Prostate gland (tissue), 2 donors: Measurements from ENCODE around the gene RIMS3. TPM values are rescaled to one million over a fixed set of nuclear protein-coding genes. Genes with fewer than 3 reads are reported as not detected.

Source experiments
- DNase-seq: peaks from one replicate; pipeline ENCODE4 v3.0.0-alpha.2; 2019; ENCODE audit warnings: low spot score
- H3K27ac ChIP-seq, 2 donors: fragments of 200-600 bp; sonication (generic); 2 replicates each; pipeline ENCODE4 v1.5.1; 2017 to 2019
- H3K27me3 ChIP-seq: fragments of 200-600 bp; sonication (generic); replicated peaks from 2 replicates; pipeline ENCODE4 v1.5.1; 2019; ENCODE audit not compliant: insufficient read depth
- H3K36me3 ChIP-seq, 2 donors: fragments of 200-600 bp; sonication (generic); 1 replicate in 1 of 2; 2 replicates in 1 of 2; pipeline versions ENCODE4 v1.5.1 to v1.8.1; 2017 to 2019
- H3K4me1 ChIP-seq: fragments of 200-600 bp; sonication (generic); replicated peaks from 2 replicates; pipeline ENCODE4 v1.5.1; 2019
- H3K4me3 ChIP-seq, 2 donors: fragments of 200-600 bp; sonication (generic); 2 replicates each; pipeline ENCODE4 v1.5.1; 2017 to 2019
- H3K9me3 ChIP-seq: fragments of 200-600 bp; sonication (generic); 2 replicates; pipeline ENCODE4 v1.5.1; 2017
- POLR2A ChIP-seq: fragments of 450-650 bp; IDR thresholded peaks from one replicate; pipeline ENCODE4 v1.6.1; 2016; ENCODE audit warnings: antibody characterized with exemption, mild to moderate bottlenecking
- POLR2AphosphoS5 ChIP-seq: sonication (generic); formaldehyde crosslinking; IDR thresholded peaks from one replicate; pipeline ENCODE4 v1.6.1; 2017; ENCODE audit warnings: antibody characterized with exemption
- WGBS: methylation state at CpG from one replicate; pipeline ENCODE4 v1.1.5; 2018; 5-methylcytosine and 5-hydroxymethylcytosine counted together
- intact Hi-C: fragments of 100-400 bp; cut with DNase I; formaldehyde crosslinking; loops from one replicate; pipeline ENCODE4 v1.14.2; 2022
- total RNA-seq, 2 donors: library from RNA; depleted of rRNA; stranded (reverse); fragments of >200 nt; gene quantifications; one replicate each; pipeline ENCODE4 v1.1.0, GENCODE V29; 2016
- TF ChIP-seq, protein P1 (sequence below), 4 experiments: fragments of 200-600 bp in 2 of 4; fragments of 450-650 bp in 2 of 4; sonication (generic) in 2 of 4; IDR thresholded peaks; 1 replicate in 3 of 4; 2 replicates in 1 of 4; pipeline ENCODE4 v1.5.1; 2016 to 2019; ENCODE audit warnings: antibody characterized with exemption in 4 of 4, mild to moderate bottlenecking in 2 of 4, moderate library complexity in 2 of 4

The RIMS3 gene
- total RNA-seq, 2 donors from 2014 or later, result 3.0 to 10.5 TPM

DNA sequence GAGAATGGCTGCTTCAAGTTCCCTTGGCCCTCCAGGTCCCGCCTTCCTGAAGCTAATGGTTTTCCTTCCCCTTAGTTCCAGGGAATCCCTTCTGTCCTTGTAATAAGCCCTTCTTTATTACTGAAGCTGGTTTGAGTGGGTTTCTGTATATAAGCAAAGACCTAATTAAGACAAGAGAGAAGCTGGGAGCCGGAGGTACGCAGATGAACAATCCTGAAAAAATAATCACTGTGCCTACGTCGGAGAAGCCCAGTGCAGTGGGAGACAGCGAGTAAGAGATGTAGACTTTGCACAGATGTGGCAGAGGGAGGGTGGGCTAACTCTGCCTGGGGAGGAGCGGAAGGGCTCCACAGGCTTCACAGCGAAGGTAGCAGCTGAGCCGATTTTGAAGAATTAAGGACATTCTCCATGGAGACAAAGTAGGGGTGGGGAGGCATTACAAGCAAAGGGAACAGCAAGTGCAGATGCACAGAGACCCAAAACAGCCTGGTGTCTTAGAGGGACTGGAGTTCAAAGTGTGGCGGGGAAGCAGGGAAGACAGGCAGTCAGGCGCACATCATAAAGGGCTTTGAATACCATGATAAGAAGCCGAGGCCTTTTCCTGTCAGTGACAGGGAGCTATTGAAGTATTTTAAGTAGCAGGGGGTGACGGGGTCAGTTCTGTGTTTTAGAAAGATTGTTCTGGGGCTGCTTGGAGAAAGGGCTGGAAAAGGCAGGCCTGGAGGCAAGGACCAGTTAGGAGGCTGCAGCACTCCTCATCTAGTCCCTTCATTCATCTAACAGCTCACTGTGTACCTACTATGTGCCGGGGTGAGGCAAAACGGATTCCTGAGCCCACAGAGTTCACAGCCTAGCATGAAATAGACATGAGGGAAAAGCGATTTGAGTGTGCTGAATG lies 6.5 kb downstream of the RIMS3 start:
- H3K27me3 ChIP-seq, result no peaks in the 10 kb centered on the region
- WGBS, result 76% methylated on average over 16 of the region's 16 CpGs
- H3K9me3 ChIP-seq, result no peaks in the 10 kb centered on the region
- no peaks in the 10 kb centered on the region for H3K36me3 ChIP-seq
- H3K4me1 ChIP-seq, result no peaks in the 10 kb centered on the region
- no peak for DNase-seq
- TF ChIP-seq POLR2AphosphoS5 (no peak), POLR2A (no peak)
- TF ChIP-seq, protein P1, sequence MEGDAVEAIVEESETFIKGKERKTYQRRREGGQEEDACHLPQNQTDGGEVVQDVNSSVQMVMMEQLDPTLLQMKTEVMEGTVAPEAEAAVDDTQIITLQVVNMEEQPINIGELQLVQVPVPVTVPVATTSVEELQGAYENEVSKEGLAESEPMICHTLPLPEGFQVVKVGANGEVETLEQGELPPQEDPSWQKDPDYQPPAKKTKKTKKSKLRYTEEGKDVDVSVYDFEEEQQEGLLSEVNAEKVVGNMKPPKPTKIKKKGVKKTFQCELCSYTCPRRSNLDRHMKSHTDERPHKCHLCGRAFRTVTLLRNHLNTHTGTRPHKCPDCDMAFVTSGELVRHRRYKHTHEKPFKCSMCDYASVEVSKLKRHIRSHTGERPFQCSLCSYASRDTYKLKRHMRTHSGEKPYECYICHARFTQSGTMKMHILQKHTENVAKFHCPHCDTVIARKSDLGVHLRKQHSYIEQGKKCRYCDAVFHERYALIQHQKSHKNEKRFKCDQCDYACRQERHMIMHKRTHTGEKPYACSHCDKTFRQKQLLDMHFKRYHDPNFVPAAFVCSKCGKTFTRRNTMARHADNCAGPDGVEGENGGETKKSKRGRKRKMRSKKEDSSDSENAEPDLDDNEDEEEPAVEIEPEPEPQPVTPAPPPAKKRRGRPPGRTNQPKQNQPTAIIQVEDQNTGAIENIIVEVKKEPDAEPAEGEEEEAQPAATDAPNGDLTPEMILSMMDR (IDR thresholded peaks at IDR 0.05), result no peak
- no peak overlapping the region for H3K27ac ChIP-seq
- H3K4me3 ChIP-seq, result no peak overlapping the region
- intact Hi-C loops, result no loop called here

DNA sequence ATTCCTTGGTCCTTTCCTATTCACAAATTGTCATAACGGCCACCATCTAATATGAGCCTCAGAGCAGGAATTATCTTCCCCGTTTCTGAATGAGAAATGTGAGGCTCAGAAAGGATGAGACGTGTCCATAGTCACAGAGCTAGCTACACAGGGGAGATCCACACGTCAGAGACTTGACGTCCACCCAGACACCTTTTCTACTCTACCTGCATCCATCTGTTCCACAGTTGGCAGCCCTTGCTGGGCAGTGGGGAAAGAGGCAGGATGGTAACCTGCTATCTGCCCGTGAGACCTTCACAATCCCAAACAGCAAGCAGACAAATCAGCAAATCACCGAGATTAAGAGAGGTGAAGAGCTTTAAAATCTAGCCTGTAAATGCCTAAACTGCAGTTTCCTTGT lies 8.4 kb downstream of the RIMS3 start:
- Histone ChIP-seq H3K36me3 (no peaks in the 10 kb centered on the region), H3K27ac (no peak overlapping the region)

GRCh38 chr1:40653851-40654537 lies 11.5 kb downstream of the RIMS3 start:
- Histone ChIP-seq H3K27ac (no peak overlapping the region), H3K4me1 (no peaks in the 10 kb centered on the region), H3K4me3 (no peak overlapping the region), H3K36me3 (no peaks in the 10 kb centered on the region), H3K27me3 (no peaks in the 10 kb centered on the region), H3K9me3 (no peaks in the 10 kb centered on the region)
- intact Hi-C loops, result no loop called here
- 12% methylated on average over 32 of the region's 35 CpGs for WGBS
- DNase-seq, result no peak
- TF ChIP-seq, protein P1 (IDR thresholded peaks at IDR 0.05), result no peak
- TF ChIP-seq POLR2AphosphoS5 (no peak), POLR2A (no peak)

More for the DNA sequence above, 8.4 kb downstream of the RIMS3 start:
- no peak overlapping the region for H3K4me3 ChIP-seq
- 77% methylated on average over 7 of the region's 7 CpGs for WGBS
- H3K9me3 ChIP-seq, result no peaks in the 10 kb centered on the region
- TF ChIP-seq POLR2AphosphoS5 (no peak), POLR2A (no peak)
- TF ChIP-seq, protein P1 (IDR thresholded peaks at IDR 0.05), result no peak
- DNase-seq, result no peak
- H3K27me3 ChIP-seq, result no peaks in the 10 kb centered on the region
- no peaks in the 10 kb centered on the region for H3K4me1 ChIP-seq
- intact Hi-C loops, result no loop called here

DNA sequence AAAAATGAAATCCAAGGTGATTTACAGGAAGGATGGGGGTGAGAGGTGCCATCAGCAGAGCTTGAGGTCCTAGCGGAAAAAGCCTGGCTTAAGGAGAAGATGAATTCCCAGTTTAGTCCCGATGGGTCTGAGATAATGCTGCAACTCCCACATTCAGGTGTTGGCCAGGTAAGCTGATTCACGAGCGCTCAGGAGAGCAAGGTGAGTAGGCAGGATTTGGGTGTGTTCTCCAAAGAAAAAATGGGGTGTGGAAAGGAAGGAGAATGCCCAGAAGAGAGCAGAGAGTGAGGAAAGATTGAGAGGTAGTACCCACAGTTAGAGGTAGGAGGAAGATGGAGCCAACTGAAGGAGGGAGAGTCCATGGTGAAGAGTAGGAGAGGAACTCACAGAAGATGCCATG lies 12.5 kb downstream of the RIMS3 start:
- Histone ChIP-seq H3K27ac (no peak overlapping the region), H3K4me1 (no peaks in the 10 kb centered on the region), H3K9me3 (no peaks in the 10 kb centered on the region), H3K36me3 (no peaks in the 10 kb centered on the region), H3K27me3 (no peaks in the 10 kb centered on the region), H3K4me3 (no peak overlapping the region)
- TF ChIP-seq POLR2A, result no peak
- WGBS, result 92% methylated on average over 4 of the region's 4 CpGs
- DNase-seq, result no peak
- intact Hi-C loops, result no loop called here

- Histone ChIP-seq H3K36me3 (no peaks in the 10 kb centered on the region), H3K4me3 (no peak overlapping the region), H3K9me3 (no peaks in the 10 kb centered on the region), H3K27ac (no peak overlapping the region), H3K4me1 (no peaks in the 10 kb centered on the region), H3K27me3 (no peaks in the 10 kb centered on the region)
- WGBS, result 84% methylated on average over 5 of the region's 5 CpGs
- DNase-seq, result no peak
- intact Hi-C loops, result no loop called here
- TF ChIP-seq, protein P1 (IDR thresholded peaks at IDR 0.05), result no peak
- no peak for TF ChIP-seq POLR2A
- no peak for TF ChIP-seq POLR2AphosphoS5
Measured at GRCh38 chr1:40652468-40652867, 13.0 kb downstream of the RIMS3 start.
